ENCODE measurements around the gene CPXM2.

GRCh38 chr10:123703195-123703790 lies 188.3 kb downstream of the CPXM2 start:
- TF ChIP-seq CTCF (IDR thresholded peaks at IDR 0.05) = no peak
- no peak for TF ChIP-seq NFIC (IDR thresholded peaks at IDR 0.05; ENCODE audit: borderline replicate concordance)
- TF ChIP-seq FOXM1 (IDR thresholded peaks at IDR 0.05; ENCODE audit: low read depth) = no peak
- TF ChIP-seq REST (IDR thresholded peaks at IDR 0.05; ENCODE audit: low read depth, low read length) = no peak
- no peak for TF ChIP-seq PBX3 (IDR thresholded peaks at IDR 0.05)
- no peak for TF ChIP-seq RAD21 (IDR thresholded peaks at IDR 0.05; ENCODE audit: low read length)
- no peak for TF ChIP-seq POLR2AphosphoS5 (IDR thresholded peaks at IDR 0.05; ENCODE audit: low read depth, low read length)

Data from SK-N-SH (cell line).